Karpas-422 (cell line): ENCODE results near the gene NAGA. TPM values are rescaled to one million over a fixed set of nuclear protein-coding genes. Genes with fewer than 3 reads are reported as not detected.
A peak's percentile ranks its signal among the peaks of the same experiment; 100 is the strongest.

ENCODE experiments used
- DNase-seq: peaks from one replicate; pipeline ENCODE4 v3.0.0-alpha.2; 2015
- H2AFZ ChIP-seq: fragments of 200-600 bp; sonication (generic); 2 replicates; pipeline ENCODE4 v1.6.1; 2014; ENCODE audit warnings: antibody characterized with exemption, low read length, mixed read lengths
- H3K27ac ChIP-seq: fragments of 200-600 bp; sonication (generic); 2 replicates; pipeline ENCODE4 v1.5.1; 2014; ENCODE audit warnings: mild to moderate bottlenecking, low read length, moderate library complexity
- H3K27me3 ChIP-seq: fragments of 200-600 bp; sonication (generic); 2 replicates; pipeline ENCODE4 v1.6.1; 2014; ENCODE audit warnings: low read length, mixed read lengths
- H3K36me3 ChIP-seq: fragments of 200-600 bp; sonication (generic); 2 replicates; pipeline ENCODE4 v1.6.1; 2014; ENCODE audit warnings: low read length, mixed read lengths; ENCODE audit not compliant: insufficient read depth
- H3K4me1 ChIP-seq: fragments of 200-600 bp; sonication (generic); 2 replicates; pipeline ENCODE4 v1.6.1; 2014; ENCODE audit warnings: mild to moderate bottlenecking, low read length, mixed read lengths
- H3K4me2 ChIP-seq: fragments of 200-600 bp; sonication (generic); 2 replicates; pipeline ENCODE4 v1.6.1; 2014; ENCODE audit warnings: low read length, low read depth, mild to moderate bottlenecking; ENCODE audit not compliant: poor library complexity, severe bottlenecking
- H3K4me3 ChIP-seq: fragments of 200-600 bp; sonication (generic); 2 replicates; pipeline ENCODE4 v1.5.1; 2014; ENCODE audit warnings: mild to moderate bottlenecking, antibody characterized with exemption, low read length, mixed read lengths
- H3K79me2 ChIP-seq: fragments of 200-600 bp; sonication (generic); 2 replicates; pipeline ENCODE4 v1.6.1; 2014; ENCODE audit warnings: mild to moderate bottlenecking, low read length, mixed read lengths
- H3K9ac ChIP-seq: fragments of 200-600 bp; sonication (generic); 2 replicates; pipeline ENCODE4 v1.6.0; 2014; ENCODE audit warnings: low read length
- H3K9me2 ChIP-seq: fragments of 200-600 bp; sonication (generic), shearing (Covaris generic); replicated peaks from 2 replicates; pipeline ENCODE4 v1.6.0; 2014; ENCODE audit warnings: mild to moderate bottlenecking, low read length, moderate library complexity; ENCODE audit not compliant: insufficient read depth
- H3K9me3 ChIP-seq: fragments of 300-700, 200-600 bp; sonication (generic); 2 replicates; pipeline ENCODE4 v1.6.1; 2014; ENCODE audit warnings: low read length, mixed read lengths
- H4K20me1 ChIP-seq: fragments of 200-600 bp; sonication (generic); 2 replicates; pipeline ENCODE4 v1.6.1; 2014; ENCODE audit warnings: mild to moderate bottlenecking, antibody characterized with exemption, low read length, low read depth; ENCODE audit not compliant: insufficient read depth
- total RNA-seq: library from RNA; depleted of rRNA; stranded (reverse); fragments of >200 nt; shearing (Covaris generic); gene quantifications from 2 replicates; pipeline ENCODE4 v1.2.3, GENCODE V29; 2014; ENCODE audit warnings: low replicate concordance

NAGA gene
- total RNA-seq, 1 experiment from 2014 or later: 26.1 TPM

GRCh38 chr22:42101199-42101598 is 30.6 kb upstream of the NAGA start:
- no peaks in the 10 kb centered on the region; the same call in 1 of the 2 replicates for H3K27me3 ChIP-seq
- H3K27ac ChIP-seq: no peak overlapping the region
- peaks cover 29% of the 10 kb centered on the region for H3K9me3 ChIP-seq
- H3K79me2 ChIP-seq: no peaks in the 10 kb centered on the region
- H4K20me1 ChIP-seq: no peaks in the 10 kb centered on the region
- H3K4me2 ChIP-seq: no peak overlapping the region
- no peak for DNase-seq
- H3K9ac ChIP-seq: no peak overlapping the region
- H3K36me3 ChIP-seq: peaks cover 3% of the 10 kb centered on the region; the same call in 1 of the 2 replicates
- H2AFZ ChIP-seq: no peak overlapping the region
- H3K4me1 ChIP-seq: no peaks in the 10 kb centered on the region
- H3K9me2 ChIP-seq: no peaks in the 10 kb centered on the region
- H3K4me3 ChIP-seq: no peak overlapping the region

- Histone ChIP-seq H4K20me1 (no peaks in the 10 kb centered on the region), H3K9me3 (no peaks in the 10 kb centered on the region; the same call in 1 of the 2 replicates), H3K4me3 (peak overlapping the region; percentile 65), H3K9ac (peak overlapping the region; percentile 65), H3K4me1 (peaks cover 18% of the 10 kb centered on the region), H3K9me2 (no peaks in the 10 kb centered on the region), H2AFZ (peak overlapping the region; percentile 63; the same call in 1 of the 2 replicates), H3K79me2 (peaks cover 22% of the 10 kb centered on the region), H3K27ac (no peak overlapping the region), H3K27me3 (no peaks in the 10 kb centered on the region), H3K4me2 (peak overlapping the region; percentile 75), H3K36me3 (peaks cover 18% of the 10 kb centered on the region)
- DNase-seq: no peak
Measured at GRCh38 chr22:42091455-42091782, 20.8 kb upstream of the NAGA start.

- Histone ChIP-seq H2AFZ (peak within 1 kb of the TSS; percentile 63; the same call in 1 of the 2 replicates), H3K36me3 (peaks cover 24% of the 10 kb centered on the region), H3K27me3 (no peaks in the 10 kb centered on the region), H4K20me1 (no peaks in the 10 kb centered on the region), H3K4me2 (peak within 1 kb of the TSS; percentile 75), H3K9me3 (no peaks in the 10 kb centered on the region; the same call in 1 of the 2 replicates), H3K9ac (peak within 1 kb of the TSS; percentile 82), H3K79me2 (peaks cover 26% of the 10 kb centered on the region), H3K4me1 (peaks cover 18% of the 10 kb centered on the region), H3K4me3 (peak within 1 kb of the TSS; percentile 74), H3K27ac (peak within 1 kb of the TSS; percentile 54), H3K9me2 (no peaks in the 10 kb centered on the region)
- peak; percentile 99 for DNase-seq
Measured at GRCh38 chr22:42090596-42091454, 20.2 kb upstream of the NAGA start, which contains the start of gene NDUFA6. NDUFA6 (minus strand) TSS chr22:42090772; CDS start chr22:42090744, 28 bp downstream.

GRCh38 chr22:42086051-42086450 is 15.4 kb upstream of the NAGA start:
- Histone ChIP-seq H4K20me1 (no peaks in the 10 kb centered on the region), H2AFZ (no peak overlapping the region), H3K27me3 (no peaks in the 10 kb centered on the region), H3K27ac (no peak overlapping the region), H3K4me2 (no peak overlapping the region), H3K9me2 (no peaks in the 10 kb centered on the region), H3K36me3 (peaks cover 45% of the 10 kb centered on the region), H3K9ac (no peak overlapping the region), H3K4me1 (peaks cover 12% of the 10 kb centered on the region), H3K4me3 (no peak overlapping the region), H3K9me3 (no peaks in the 10 kb centered on the region; the same call in 1 of the 2 replicates), H3K79me2 (peaks cover 47% of the 10 kb centered on the region)
- DNase-seq: no peak

- no peak overlapping the region for H3K4me3 ChIP-seq
- peaks cover 17% of the 10 kb centered on the region for H3K4me1 ChIP-seq
- no peak overlapping the region for H3K4me2 ChIP-seq
- no peaks in the 10 kb centered on the region; the same call in 1 of the 2 replicates for H3K9me3 ChIP-seq
- no peaks in the 10 kb centered on the region for H3K27me3 ChIP-seq
- H3K9ac ChIP-seq: no peak overlapping the region
- no peak overlapping the region for H2AFZ ChIP-seq
- peaks cover 56% of the 10 kb centered on the region for H3K79me2 ChIP-seq
- no peaks in the 10 kb centered on the region for H3K9me2 ChIP-seq
- no peak for DNase-seq
- peaks cover 45% of the 10 kb centered on the region for H3K36me3 ChIP-seq
- no peak overlapping the region for H3K27ac ChIP-seq
- H4K20me1 ChIP-seq: no peaks in the 10 kb centered on the region
Measured at GRCh38 chr22:42084874-42085273, 14.3 kb upstream of the NAGA start.

DNA sequence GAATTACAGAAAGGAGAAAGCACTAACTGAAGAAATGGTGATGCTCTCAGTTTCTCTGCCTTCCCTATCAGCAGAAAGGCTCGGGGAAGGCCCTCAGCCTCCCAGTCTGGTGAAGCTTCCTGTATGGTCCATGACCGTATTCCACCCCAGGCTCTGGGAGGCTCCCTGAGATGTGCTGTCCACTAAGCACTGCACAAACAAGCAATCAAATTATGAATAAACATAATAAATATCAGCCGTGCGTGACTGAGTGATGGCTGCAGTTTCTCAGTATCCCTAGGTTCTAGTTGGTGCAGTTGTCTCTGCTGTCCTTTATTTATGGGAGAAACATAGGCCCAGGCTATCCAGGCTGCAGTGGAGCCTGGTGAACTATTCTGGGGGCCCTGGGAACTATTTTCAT is 12.5 kb upstream of the NAGA start:
- Histone ChIP-seq H3K4me1 (peaks cover 18% of the 10 kb centered on the region), H4K20me1 (no peaks in the 10 kb centered on the region), H3K36me3 (peaks cover 35% of the 10 kb centered on the region), H3K4me3 (no peak overlapping the region), H3K27ac (no peak overlapping the region), H2AFZ (no peak overlapping the region), H3K79me2 (peaks cover 42% of the 10 kb centered on the region), H3K9me3 (no peaks in the 10 kb centered on the region), H3K4me2 (no peak overlapping the region), H3K9me2 (no peaks in the 10 kb centered on the region), H3K9ac (no peak overlapping the region), H3K27me3 (no peaks in the 10 kb centered on the region)
- no peak for DNase-seq

DNA sequence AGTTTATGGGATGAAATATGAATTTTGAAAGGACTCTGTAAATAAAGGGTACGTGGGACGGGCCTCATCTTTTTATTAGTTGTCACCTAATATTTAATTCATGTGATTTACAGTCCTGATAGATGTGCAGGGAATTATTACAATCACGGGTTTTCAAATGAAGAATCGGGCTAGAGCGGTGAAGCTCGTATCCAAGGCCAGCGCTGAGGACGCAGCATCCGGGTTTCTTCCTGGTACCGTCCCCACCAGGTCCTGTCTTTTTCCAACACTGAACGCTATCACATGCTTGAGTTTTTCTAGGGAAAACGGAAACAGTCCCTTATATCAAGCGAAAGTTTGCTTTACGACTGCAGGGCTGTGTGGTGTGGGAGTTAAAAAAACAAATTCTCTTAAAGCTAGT is 9.7 kb upstream of the NAGA start:
- Histone ChIP-seq H3K4me2 (peak overlapping the region; percentile 83), H3K27me3 (no peaks in the 10 kb centered on the region), H3K9ac (peak overlapping the region; percentile 78), H4K20me1 (no peaks in the 10 kb centered on the region), H2AFZ (0 out of 2 replicates have a peak overlapping the region, but pooled peaks have one; percentile 24), H3K36me3 (peaks cover 21% of the 10 kb centered on the region), H3K9me3 (no peaks in the 10 kb centered on the region), H3K4me1 (peaks cover 18% of the 10 kb centered on the region), H3K79me2 (peaks cover 31% of the 10 kb centered on the region), H3K9me2 (no peaks in the 10 kb centered on the region), H3K27ac (peak overlapping the region; percentile 76; the same call in 1 of the 2 replicates), H3K4me3 (peak overlapping the region; percentile 81)
- DNase-seq: peak; percentile 67
